Heart right ventricle (tissue), 16 donors: ENCODE data around the gene TRIM47. TPM values are rescaled to one million over a fixed set of nuclear protein-coding genes. Genes with fewer than 3 reads are reported as not detected.
A peak's percentile ranks its signal among the peaks of the same experiment; 100 is the strongest.

Experiments used
- ATAC-seq, 8 donors: fragments of 200-7000 bp; cut with Tn5 transposase; one replicate each; pipeline ENCODE4 v1.9.1; 2020; ENCODE audit warnings: mild to moderate bottlenecking in 8 of 8, moderate library complexity in 8 of 8, moderate number of reproducible peaks in 1 of 8
- DNase-seq, 2 donors: peaks; one replicate each; pipeline ENCODE4 v3.0.0-alpha.2; 2020
- H3K27ac ChIP-seq, 10 donors: fragments of 200-600 bp; sonication (generic) in 2 of 10; one replicate each; pipeline versions ENCODE4 v1.5.0 to v1.8.0; 2020 to 2022; ENCODE audit warnings: mild to moderate bottlenecking in 3 of 10
- H3K27me3 ChIP-seq, 7 donors: fragments of 200-600 bp; one replicate each; pipeline ENCODE4 v1.8.0; 2021 to 2022; ENCODE audit warnings: mild to moderate bottlenecking in 2 of 7
- H3K36me3 ChIP-seq, 9 donors: fragments of 200-600 bp; sonication (generic) in 1 of 9; one replicate each; pipeline versions ENCODE4 v1.5.0 to v1.8.0; 2020 to 2022; ENCODE audit warnings: mild to moderate bottlenecking in 2 of 9
- H3K4me1 ChIP-seq, 9 donors: fragments of 200-600 bp; sonication (generic) in 1 of 9; one replicate each; pipeline versions ENCODE4 v1.5.0 to v1.8.0; 2020 to 2022; ENCODE audit warnings: mild to moderate bottlenecking in 4 of 9
- H3K4me3 ChIP-seq, 10 donors: fragments of 200-600 bp; sonication (generic) in 2 of 10; one replicate each; pipeline versions ENCODE4 v1.5.0 to v1.8.0; 2020 to 2022; ENCODE audit warnings: mild to moderate bottlenecking in 7 of 10, moderate library complexity in 2 of 10
- H3K9me3 ChIP-seq, 11 donors: fragments of 200-600 bp in 10 of 11; sonication (generic) in 2 of 11; one replicate each; pipeline versions ENCODE4 v1.5.0 to v1.8.0; 2013 to 2022; ENCODE audit warnings: mild to moderate bottlenecking in 2 of 11, control low read depth in 1 of 11, moderate library complexity in 1 of 11
- WGBS, 2 donors: extraction: QIAGEN DNeasy Blood & Tissue Kit; methylation state at CpG; one replicate each; pipeline ENCODE4 v1.1.7; 2013; ENCODE audit warnings: inconsistent platforms in 1 of 2; 5-methylcytosine and 5-hydroxymethylcytosine counted together
- intact Hi-C, 10 donors: fragments of 100-400 bp; cut with DNase I; formaldehyde crosslinking; loops; one replicate each; pipeline versions ENCODE4 v1.11.1 to v1.14.2; 2022
- polyA plus RNA-seq, 2 donors: library from polyadenylated mRNA; stranded (reverse); fragments of 200-250 nt; gene quantifications; one replicate each; pipeline ENCODE4 v1.2.3, GENCODE V29; 2013
- total RNA-seq, 10 donors: library from RNA; stranded (reverse); fragmentation: NEBNext Ultra II Directional in 3 of 10; extraction: Animal tissue kit (Norgen Biotek cat#: 25700) in 3 of 10; gene quantifications; one replicate each; pipeline versions ENCODE4 v1.2.1 to v1.2.4, GENCODE V29; 2021 to 2023
- TF ChIP-seq, protein P1 (sequence below), 9 donors: fragments of 200-600 bp; sonication (generic) in 2 of 9; IDR thresholded peaks; one replicate each; pipeline versions ENCODE4 v1.5.0 to v1.8.0; 2021 to 2022; ENCODE audit warnings: antibody characterized with exemption in 9 of 9, mild to moderate bottlenecking in 5 of 9, moderate library complexity in 1 of 9
- donor health status: Arrhythmogenic right ventricular cardiomyopathy.
- donor health status: ischemic (EF 13 %, LVEDD 7.1; RV severe dilation, severe dysfunction).
- donor health status: healthy with polysubstance abuse.
- donor health status: DM: no; HTN: yes; CAD: no.
- donor health status: DM: no; HTN: no; CAD: no.
- donor health status: ischemic (EF 25% LVEDD 6.9; RV normal size, moderate dysfunction).
- donor health status: ischemic (EF 25% LVEDD 5.7; RV mildly dilated, moderate dysfunction).
- donor health status: healthy.
- donor health status: DM: yes; HTN: yes; CAD: no.
- donor health status: Ischemic cardiomyopathy.
- donor health status: ischemic (EF 35%, LVEDD 5.7; RV mildly dilated, moderate dysfunction).
- donor health status: nonischemic (EF 11% LVEDD 7.7; RV severe dilation, severe dysfunction).
- donor health status: DM: yes; HTN: yes; CAD: no.
- donor health status: PGD.
- donor health status: ischemic (EF 29% LVEDD 5.4; RV normal size, mild dysfunction).
- donor health status: nonischemic (EF 23%, LVEDD 6.1; RV moderate dilation, normal function).

TRIM47 gene
- total and polyA plus RNA-seq, 12 donors, result 9.3 to 53.1 (median 22.5) TPM

DNA sequence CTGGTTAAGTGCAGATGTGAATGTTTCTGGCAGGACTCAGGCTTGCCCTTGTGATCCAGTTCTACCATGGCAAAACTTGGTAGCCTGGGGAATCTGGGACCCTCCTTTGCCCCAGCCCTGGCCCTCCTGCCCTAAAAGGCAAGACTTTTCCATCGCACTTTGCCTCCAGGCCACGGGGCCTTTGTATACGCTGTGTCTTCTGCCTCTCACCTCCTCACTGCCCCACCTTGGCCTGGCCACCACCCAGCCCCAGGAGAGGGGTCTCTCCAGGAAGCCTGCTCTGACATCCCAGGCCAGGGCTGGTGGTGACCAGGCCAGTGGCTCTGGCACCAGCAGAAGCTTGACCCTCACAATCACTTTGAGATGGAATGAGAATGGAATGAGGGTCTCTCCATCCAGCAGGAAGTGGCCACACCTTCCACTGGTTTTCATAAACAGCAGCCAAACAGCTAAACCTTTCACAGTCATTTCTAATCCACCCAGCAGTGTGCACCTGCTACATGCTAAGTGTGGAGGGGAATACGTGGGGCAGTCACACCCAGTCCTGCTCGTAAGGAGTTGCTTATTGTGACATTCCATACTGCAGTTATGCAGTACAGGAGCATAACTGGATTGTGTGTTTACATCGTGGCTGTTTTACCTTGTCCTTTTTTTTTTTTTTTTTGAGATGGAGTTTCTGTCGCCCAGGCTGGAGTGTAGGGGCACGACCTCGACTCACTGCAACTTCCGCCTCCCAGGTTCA is 27.9 kb upstream of the TRIM47 start:
- H3K27me3 ChIP-seq, result no peaks in the 10 kb centered on the region
- WGBS, 2 donors, result 86% methylated on average over 10 of the region's 10 CpGs
- intact Hi-C loops, result loop anchor here in 6 of 10 donors (2.0 to 10.0 kb wide), 6 partner anchors 71 to 388 kb away; partner anchors contain the start of genes ACOX1 (in 1 of the 6), TEN1 (in 1 of the 6) and UBALD2 (in 1 of the 6)
- H3K4me1 ChIP-seq, result peaks cover 6 to 31% (median 21%) of the 10 kb centered on the region in 9 donors
- H3K9me3 ChIP-seq, result no peaks in the 10 kb centered on the region
- DNase-seq, result no peak
- H3K27ac ChIP-seq, result no peak overlapping the region
- peaks cover 0 to 25% (median 6%) of the 10 kb centered on the region in 9 donors for H3K36me3 ChIP-seq
- H3K4me3 ChIP-seq, result no peak overlapping the region
- no peak for ATAC-seq
- TF ChIP-seq, protein P1, sequence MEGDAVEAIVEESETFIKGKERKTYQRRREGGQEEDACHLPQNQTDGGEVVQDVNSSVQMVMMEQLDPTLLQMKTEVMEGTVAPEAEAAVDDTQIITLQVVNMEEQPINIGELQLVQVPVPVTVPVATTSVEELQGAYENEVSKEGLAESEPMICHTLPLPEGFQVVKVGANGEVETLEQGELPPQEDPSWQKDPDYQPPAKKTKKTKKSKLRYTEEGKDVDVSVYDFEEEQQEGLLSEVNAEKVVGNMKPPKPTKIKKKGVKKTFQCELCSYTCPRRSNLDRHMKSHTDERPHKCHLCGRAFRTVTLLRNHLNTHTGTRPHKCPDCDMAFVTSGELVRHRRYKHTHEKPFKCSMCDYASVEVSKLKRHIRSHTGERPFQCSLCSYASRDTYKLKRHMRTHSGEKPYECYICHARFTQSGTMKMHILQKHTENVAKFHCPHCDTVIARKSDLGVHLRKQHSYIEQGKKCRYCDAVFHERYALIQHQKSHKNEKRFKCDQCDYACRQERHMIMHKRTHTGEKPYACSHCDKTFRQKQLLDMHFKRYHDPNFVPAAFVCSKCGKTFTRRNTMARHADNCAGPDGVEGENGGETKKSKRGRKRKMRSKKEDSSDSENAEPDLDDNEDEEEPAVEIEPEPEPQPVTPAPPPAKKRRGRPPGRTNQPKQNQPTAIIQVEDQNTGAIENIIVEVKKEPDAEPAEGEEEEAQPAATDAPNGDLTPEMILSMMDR (IDR thresholded peaks at IDR 0.05), result no peak

DNA sequence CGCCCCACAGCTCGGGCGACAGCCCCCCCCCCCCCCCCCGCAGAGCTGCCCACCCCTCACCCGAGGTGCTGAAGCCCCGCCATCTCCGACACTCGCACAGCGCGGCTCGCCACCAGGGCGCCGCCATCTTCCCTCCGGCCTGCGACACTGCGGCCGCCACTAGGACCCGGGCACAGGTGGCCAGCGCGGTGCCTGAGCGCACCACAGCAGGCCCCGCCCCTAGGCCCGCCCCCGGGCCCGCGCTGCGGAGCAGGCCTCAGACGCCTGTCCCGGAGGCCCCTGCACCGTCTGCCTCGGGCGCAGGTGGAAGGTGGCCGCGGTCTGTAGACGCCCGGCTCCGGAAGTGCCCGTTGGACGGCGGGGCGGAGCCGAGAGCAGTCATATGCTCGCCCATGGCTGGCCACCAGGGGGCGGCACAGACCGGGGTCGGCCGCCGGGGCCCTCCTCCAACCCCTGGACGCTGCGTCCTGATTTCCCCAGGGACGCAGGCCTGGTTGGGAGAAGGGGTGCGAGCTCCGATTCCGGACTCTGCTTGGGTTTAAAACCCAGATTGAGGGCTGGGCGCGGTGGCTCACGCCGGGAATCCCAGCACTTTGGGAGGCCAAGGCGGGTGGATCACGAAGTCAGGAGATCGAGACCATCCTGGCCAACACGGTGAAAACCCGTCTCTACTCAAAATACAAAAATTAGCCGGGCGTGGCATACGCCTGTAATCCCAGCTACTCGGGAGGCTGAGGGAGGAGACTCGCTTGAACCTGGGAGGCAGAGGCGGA is 26.6 kb upstream of the TRIM47 start, which contains the start of gene MRPL38:
TSS of gene MRPL38 (minus strand) at position 136 of the 773 bp plus-strand sequence. CDS start at position 127, 9 bp downstream.
- 3 to 5% methylated on average over 61 to 66 of the region's 69 CpGs for WGBS, 2 donors
- no peaks in the 10 kb centered on the region for H3K9me3 ChIP-seq
- intact Hi-C loops, result loop anchor here in 8 of 10 donors (1.0 to 10.0 kb wide), 8 partner anchors 72 to 390 kb away; partner anchors contain the start of genes ACOX1 (in 2 of the 8), TEN1 (in 2 of the 8) and UBALD2 (in 1 of the 8)

DNA sequence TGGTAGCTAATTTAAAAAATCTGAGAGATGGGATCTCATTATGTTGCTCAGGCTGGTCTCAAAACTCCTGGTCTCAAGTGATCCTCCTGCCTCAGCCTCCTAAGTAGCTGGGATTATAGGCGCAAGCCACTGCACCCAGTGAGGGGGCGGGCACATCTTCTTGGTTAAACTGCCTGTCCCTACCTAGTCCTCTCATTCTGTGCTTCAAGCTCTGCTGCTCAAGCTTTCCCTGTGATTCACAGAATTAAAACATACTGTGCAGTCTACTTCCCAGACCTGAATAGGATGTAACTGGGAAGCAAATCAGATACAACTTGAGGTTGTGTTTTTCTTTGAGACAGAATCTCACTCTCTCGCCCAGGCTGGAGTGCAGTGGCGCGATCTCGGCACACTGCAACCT is 24.0 kb upstream of the TRIM47 start:
- Histone ChIP-seq H3K27ac (no peak overlapping the region), H3K27me3 (no peaks in the 10 kb centered on the region), H3K9me3 (no peaks in the 10 kb centered on the region), H3K4me1 (peaks cover 7 to 30% (median 21%) of the 10 kb centered on the region in 9 donors), H3K36me3 (peaks cover 6 to 59% (median 30%) of the 10 kb centered on the region in 9 donors), H3K4me3 (no peak overlapping the region)
- intact Hi-C loops, result loop anchor here in 3 of 10 donors (10.0 kb wide), 3 partner anchors 82 to 392 kb away; partner anchors contain the start of gene UBALD2 (in 1 of the 3)
- DNase-seq (no peak), ATAC-seq (no peak)
- 95% methylated on average over 6 of the region's 6 CpGs for WGBS, 2 donors
- TF ChIP-seq, protein P1 (IDR thresholded peaks at IDR 0.05), result no peak

More for the DNA sequence above, 26.6 kb upstream of the TRIM47 start, which contains the start of gene MRPL38:
- peaks cover 6 to 26% (median 19%) of the 10 kb centered on the region in 9 donors for H3K4me1 ChIP-seq
- no peaks in the 10 kb centered on the region for H3K27me3 ChIP-seq
- ATAC-seq, result peak; percentile 90 to 96 (median 94)
- TF ChIP-seq, protein P1 (IDR thresholded peaks at IDR 0.05), result peak; percentile 87 to 100 (median 99)
- H3K36me3 ChIP-seq, result peaks cover 0 to 35% (median 15%) of the 10 kb centered on the region in 9 donors
- peak; percentile 89 to 94 for DNase-seq
- H3K27ac ChIP-seq, result peak within 1 kb of the TSS; percentile 88 to 97 (median 92)
- peak within 1 kb of the TSS; percentile 66 to 96 (median 86) for H3K4me3 ChIP-seq

DNA sequence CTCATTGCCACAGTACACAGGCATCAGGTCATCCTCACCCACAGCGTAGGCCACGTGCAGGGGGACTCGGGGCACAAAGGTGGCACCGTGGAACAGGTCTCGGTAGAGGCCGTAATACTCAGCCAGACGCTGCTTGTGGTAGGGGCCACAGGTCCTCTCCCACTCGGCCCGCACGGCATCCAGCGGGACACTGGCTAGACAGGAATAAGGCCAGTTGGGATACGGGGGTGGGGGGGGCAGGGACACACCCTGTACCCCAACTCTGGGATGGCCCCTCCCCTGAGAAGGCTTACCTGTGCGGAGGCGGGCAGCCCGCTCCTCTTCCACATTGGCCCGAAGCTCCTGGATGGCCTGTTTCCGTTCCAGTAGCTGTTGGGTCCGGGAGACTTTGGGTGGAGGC is 23.3 kb upstream of the TRIM47 start:
- H3K36me3 ChIP-seq, result peaks cover 6 to 59% (median 30%) of the 10 kb centered on the region in 9 donors
- H3K4me3 ChIP-seq, result no peak overlapping the region
- WGBS, 2 donors, result 88 to 91% methylated on average over 18 of the region's 18 CpGs
- H3K27ac ChIP-seq, result no peak overlapping the region
- peaks cover 11 to 35% (median 26%) of the 10 kb centered on the region in 9 donors for H3K4me1 ChIP-seq
- TF ChIP-seq, protein P1 (IDR thresholded peaks at IDR 0.05), result no peak
- DNase-seq, result no peak
- no peaks in the 10 kb centered on the region for H3K9me3 ChIP-seq
- no peaks in the 10 kb centered on the region for H3K27me3 ChIP-seq
- intact Hi-C loops, result loop anchor here in 3 of 10 donors (10.0 kb wide), 3 partner anchors 83 to 393 kb away; partner anchors contain the start of gene UBALD2 (in 1 of the 3)
- ATAC-seq, result no peak
